ENCODE measurements around the gene CEP70.

The CEP70 gene

DNA sequence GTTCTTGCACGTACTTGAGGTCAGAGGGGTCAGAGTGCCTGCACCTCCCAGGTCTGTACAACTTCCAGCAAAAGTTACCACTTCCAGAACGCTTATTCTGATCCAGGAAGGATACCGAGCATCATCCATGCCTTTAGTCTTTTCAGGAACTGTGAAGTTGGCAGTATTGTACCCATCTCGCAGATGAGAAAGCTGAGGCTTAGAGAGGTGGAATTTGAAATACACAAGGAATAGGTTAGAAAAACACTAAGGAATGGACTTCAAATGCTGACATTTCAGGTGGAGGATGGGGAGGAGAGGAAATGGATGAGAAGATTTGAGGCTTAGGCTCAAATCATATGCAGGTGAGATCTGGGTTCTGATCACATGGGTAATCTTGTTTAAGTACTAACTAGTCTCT, 148.4 kb downstream of the CEP70 start:
- TF ChIP-seq SPI1 (IDR thresholded peaks at IDR 0.05; ENCODE audit: borderline replicate concordance, low read depth) (no peak), REST (IDR thresholded peaks at IDR 0.05; ENCODE audit: insufficient replicate concordance, low read depth) (no peak), CTCF (IDR thresholded peaks at IDR 0.05; ENCODE audit: insufficient read depth, low read length) (no peak), POLR2AphosphoS5 (IDR thresholded peaks at IDR 0.05; ENCODE audit: low read depth) (no peak), GABPA (IDR thresholded peaks at IDR 0.05; ENCODE audit: low read depth) (no peak)
- Histone ChIP-seq H3K4me3 (replicated peaks; ENCODE audit: insufficient read depth, low read length) (no peak overlapping the region), H3K27ac (replicated peaks) (no peak overlapping the region), H3K27me3 (ENCODE audit: insufficient read depth, poor library complexity, severe bottlenecking) (peaks cover 4% of the 10 kb centered on the region)
- DNase-seq (ENCODE audit: low read depth in 1 of 2, low spot score in 1 of 2), result no peak

- Histone ChIP-seq H3K27ac (replicated peaks) (no peak overlapping the region), H3K27me3 (ENCODE audit: insufficient read depth, poor library complexity, severe bottlenecking) (peaks cover 4% of the 10 kb centered on the region), H3K4me3 (replicated peaks; ENCODE audit: insufficient read depth, low read length) (no peak overlapping the region)
- no peak for TF ChIP-seq POLR2AphosphoS5 (IDR thresholded peaks at IDR 0.05; ENCODE audit: low read depth)
- TF ChIP-seq CTCF (IDR thresholded peaks at IDR 0.05; ENCODE audit: insufficient read depth, low read length), result no peak
- TF ChIP-seq REST (IDR thresholded peaks at IDR 0.05; ENCODE audit: insufficient replicate concordance, low read depth), result no peak
- TF ChIP-seq SPI1 (IDR thresholded peaks at IDR 0.05; ENCODE audit: borderline replicate concordance, low read depth), result no peak
- TF ChIP-seq GABPA (IDR thresholded peaks at IDR 0.05; ENCODE audit: low read depth), result no peak
- no peak for DNase-seq (ENCODE audit: low read depth in 1 of 2, low spot score in 1 of 2)
These were observed 148.8 kb downstream of the CEP70 start for GRCh38 chr3:138445236-138445635.
